Esophagus muscularis mucosa (tissue), 4 donors: ENCODE results near the gene BIN1. TPM values are rescaled to one million over a fixed set of nuclear protein-coding genes. Genes with fewer than 3 reads are reported as not detected.

Experiments
- DNase-seq: peaks from one replicate; pipeline ENCODE4 v3.0.0-alpha.2; 2017; ENCODE audit errors: extremely low spot score
- H3K27ac ChIP-seq, 4 donors: fragments of 200-600 bp; sonication (generic); replicated peaks in 1 of 4; 1 replicate in 3 of 4; 2 replicates in 1 of 4; pipeline ENCODE4 v1.5.1; 2016 to 2019; ENCODE audit warnings: mild to moderate bottlenecking in 1 of 4
- H3K27me3 ChIP-seq, 4 donors: fragments of 200-600 bp; sonication (generic); one replicate each; pipeline versions ENCODE4 v1.5.1 to v1.6.0; 2016 to 2019
- H3K36me3 ChIP-seq, 4 donors: fragments of 200-600 bp; sonication (generic); one replicate each; pipeline ENCODE4 v1.5.1; 2016 to 2019
- H3K4me1 ChIP-seq, 4 donors: fragments of 200-600 bp; sonication (generic); one replicate each; pipeline ENCODE4 v1.5.1; 2016 to 2019
- H3K4me3 ChIP-seq, 4 donors: fragments of 200-600 bp; sonication (generic); 1 replicate in 2 of 4; 2 replicates in 2 of 4; pipeline ENCODE4 v1.5.1; 2016 to 2019; ENCODE audit warnings: mild to moderate bottlenecking in 4 of 4, moderate library complexity in 1 of 4
- H3K9me3 ChIP-seq, 4 donors: fragments of 200-600 bp; sonication (generic); 1 replicate in 3 of 4; 2 replicates in 1 of 4; pipeline ENCODE4 v1.5.1; 2016 to 2019
- CTCF ChIP-seq, 3 experiments: fragments of 200-600 bp in 2 of 3; fragments of 450-650 bp in 1 of 3; sonication (generic) in 2 of 3; IDR thresholded peaks; one replicate each; pipeline ENCODE4 v1.5.1; 2017 to 2019; ENCODE audit warnings: antibody characterized with exemption in 3 of 3, mild to moderate bottlenecking in 2 of 3, moderate library complexity in 1 of 3
- EP300 ChIP-seq: sonication (generic); formaldehyde crosslinking; IDR thresholded peaks from one replicate; pipeline ENCODE4 v1.6.1; 2017; ENCODE audit warnings: antibody characterized with exemption
- POLR2A ChIP-seq: fragments of 450-650 bp; IDR thresholded peaks from one replicate; pipeline ENCODE4 v1.6.1; 2017; ENCODE audit warnings: antibody characterized with exemption, moderate library complexity, mild to moderate bottlenecking, low read depth
- POLR2AphosphoS5 ChIP-seq, 2 donors: sonication (generic); formaldehyde crosslinking; IDR thresholded peaks; one replicate each; pipeline ENCODE4 v1.6.1; 2017; ENCODE audit warnings: antibody characterized with exemption in 2 of 2
- WGBS: methylation state at CpG from one replicate; pipeline ENCODE4 v1.1.5; 2018; 5-methylcytosine and 5-hydroxymethylcytosine counted together
- intact Hi-C: fragments of 100-400 bp; cut with DNase I; formaldehyde crosslinking; loops from one replicate; pipeline ENCODE4 v1.15.1; 2023
- total RNA-seq, 4 donors: library from RNA; depleted of rRNA; stranded (reverse); fragments of >200 nt; gene quantifications; one replicate each; pipeline versions ENCODE4 v1.1.0 to v1.2.1, GENCODE V29; 2016

Gene BIN1
- total RNA-seq, 4 donors from 2014 or later: 32.4 to 78.2 (median 50.2) TPM

- Histone ChIP-seq H3K4me3 (no peak overlapping the region), H3K4me1 (peaks cover 0 to 8% (median 3%) of the 10 kb centered on the region in 4 donors), H3K36me3 (peaks cover 0 to 62% (median 27%) of the 10 kb centered on the region in 4 donors), H3K27me3 (no peaks in the 10 kb centered on the region), H3K9me3 (no peaks in the 10 kb centered on the region), H3K27ac (no peak overlapping the region)
- intact Hi-C loops: no loop called here
- 100% methylated on average over 2 of the region's 13 CpGs for WGBS
- no peak for DNase-seq
- no peak for TF ChIP-seq EP300
- no peak for TF ChIP-seq CTCF (IDR thresholded peaks at IDR 0.05)
- no peak for TF ChIP-seq POLR2AphosphoS5 (IDR thresholded peaks at IDR 0.05)
- no peak for TF ChIP-seq POLR2A
These were observed 51.2 kb downstream of the BIN1 start for GRCh38 chr2:127055786-127056076.

DNA sequence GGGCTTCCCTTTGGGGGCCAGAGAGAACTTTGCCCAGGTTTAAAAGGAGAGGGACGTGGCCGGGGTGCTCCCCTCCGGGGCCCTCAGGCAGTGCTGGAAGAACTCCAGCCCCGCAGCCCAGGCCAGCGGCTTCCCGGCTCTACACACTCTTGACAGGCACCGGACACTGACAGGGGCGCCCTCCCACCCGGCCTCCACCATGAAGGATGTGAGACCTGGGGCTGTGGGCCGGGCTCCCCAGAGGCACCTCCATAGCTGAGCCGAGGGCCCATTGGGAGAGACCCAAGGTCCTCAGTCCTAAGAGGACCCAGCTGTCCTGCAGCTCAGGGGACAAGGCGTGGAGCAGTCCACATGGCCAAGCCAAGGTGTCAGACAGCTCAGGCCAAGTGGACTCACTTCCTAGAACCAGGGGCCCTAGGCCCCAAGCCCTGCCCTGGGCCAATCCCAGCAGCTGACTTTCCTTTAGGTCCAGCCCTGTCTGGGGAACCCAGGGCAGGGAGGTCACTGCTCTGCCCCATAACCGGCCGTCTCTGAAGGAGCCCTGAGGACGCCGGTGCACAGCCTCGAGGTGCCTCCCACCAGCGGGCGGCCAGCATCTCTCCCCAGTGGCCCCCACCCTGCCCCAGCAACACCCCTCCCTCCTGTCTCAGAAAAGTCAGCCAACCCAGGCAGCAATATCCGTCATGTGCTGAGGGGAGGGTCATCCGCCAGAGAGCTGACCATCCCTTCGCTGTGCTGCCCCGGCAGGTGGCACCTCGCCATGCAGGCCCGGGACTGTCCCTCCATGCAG is 51.8 kb downstream of the BIN1 start:
- 87% methylated on average over 9 of the region's 25 CpGs for WGBS
- DNase-seq: no peak
- peaks cover 0 to 57% (median 24%) of the 10 kb centered on the region in 4 donors for H3K36me3 ChIP-seq

DNA sequence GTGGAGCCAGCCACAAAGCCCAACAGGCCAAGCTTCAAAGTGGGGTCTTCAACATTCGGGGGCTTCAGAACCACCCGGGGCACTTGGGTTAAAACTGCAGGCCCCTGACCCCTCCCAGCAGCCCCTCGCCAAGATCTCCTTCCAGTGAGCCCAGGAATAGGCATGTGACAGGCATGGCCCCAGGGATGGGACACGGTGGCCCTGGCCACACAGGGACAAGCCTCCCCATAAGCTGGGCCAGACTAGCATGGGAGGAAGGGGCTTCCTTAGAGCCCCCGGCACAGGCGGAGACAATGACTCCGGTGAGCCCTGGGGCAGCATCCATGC is 52.4 kb downstream of the BIN1 start:
- DNase-seq: no peak
- intact Hi-C loops: no loop called here
- H3K36me3 ChIP-seq: peaks cover 0 to 50% (median 22%) of the 10 kb centered on the region in 4 donors
- H3K4me3 ChIP-seq: no peak overlapping the region
- no peaks in the 10 kb centered on the region for H3K27me3 ChIP-seq
- H3K27ac ChIP-seq: no peak overlapping the region
- H3K4me1 ChIP-seq: peaks cover 0 to 18% (median 14%) of the 10 kb centered on the region in 4 donors
- no peaks in the 10 kb centered on the region for H3K9me3 ChIP-seq
- TF ChIP-seq POLR2A: no peak
- TF ChIP-seq EP300: no peak
- TF ChIP-seq CTCF (IDR thresholded peaks at IDR 0.05): no peak
- no peak for TF ChIP-seq POLR2AphosphoS5 (IDR thresholded peaks at IDR 0.05)
- 100% methylated on average over 1 of the region's 7 CpGs for WGBS

More for the DNA sequence above, 51.8 kb downstream of the BIN1 start:
- Histone ChIP-seq H3K9me3 (no peaks in the 10 kb centered on the region), H3K27me3 (no peaks in the 10 kb centered on the region), H3K4me1 (peaks cover 0 to 13% (median 9%) of the 10 kb centered on the region in 4 donors), H3K4me3 (no peak overlapping the region), H3K27ac (no peak overlapping the region)
- intact Hi-C loops: no loop called here
- TF ChIP-seq CTCF (IDR thresholded peaks at IDR 0.05) (no peak), POLR2A (no peak), POLR2AphosphoS5 (IDR thresholded peaks at IDR 0.05) (no peak), EP300 (no peak)

- Histone ChIP-seq H3K4me3 (no peak overlapping the region), H3K36me3 (peaks cover 0 to 47% (median 21%) of the 10 kb centered on the region in 4 donors), H3K9me3 (no peaks in the 10 kb centered on the region), H3K4me1 (peaks cover 0 to 18% (median 14%) of the 10 kb centered on the region in 4 donors), H3K27ac (no peak overlapping the region), H3K27me3 (no peaks in the 10 kb centered on the region)
- no peak for TF ChIP-seq POLR2A
- no peak for TF ChIP-seq EP300
- TF ChIP-seq POLR2AphosphoS5 (IDR thresholded peaks at IDR 0.05): no peak
- no peak for TF ChIP-seq CTCF (IDR thresholded peaks at IDR 0.05)
- no peak for DNase-seq
- 95% methylated on average over 14 of the region's 33 CpGs for WGBS
- intact Hi-C loops: no loop called here
These were observed 53.0 kb downstream of the BIN1 start for GRCh38 chr2:127053731-127054603.
